CD4-positive, CD25-positive, alpha-beta regulatory T cell (primary cell): ENCODE data around the gene CAV3. TPM values are rescaled to one million over a fixed set of nuclear protein-coding genes. Genes with fewer than 3 reads are reported as not detected.

ENCODE experiments used
- ATAC-seq, 2 donors: fragments of 150-1000 bp; cut with Tn5 transposase; one replicate each; pipeline ENCODE4 v1.10.0; 2021; ENCODE audit warnings: low read depth in 2 of 2, moderate number of reproducible peaks in 2 of 2, moderate library complexity in 1 of 2
- DNase-seq, 3 donors: peaks; one replicate each; pipeline versions ENCODE4 v3.0.0 to v3.0.0-alpha.2; 2012 to 2022; ENCODE audit warnings: mixed read lengths in 1 of 3
- H3K27ac ChIP-seq: one replicate; pipeline ENCODE4 v1.7.0; 2013; ENCODE audit warnings: mild to moderate bottlenecking, low read length; ENCODE audit not compliant: insufficient read depth, poor library complexity, severe bottlenecking
- H3K27me3 ChIP-seq: one replicate; pipeline ENCODE4 v1.7.0; 2013; ENCODE audit warnings: low read length; ENCODE audit not compliant: control insufficient read depth, insufficient read depth
- H3K36me3 ChIP-seq: one replicate; pipeline ENCODE4 v1.7.0; 2013; ENCODE audit warnings: mild to moderate bottlenecking, low read length, moderate library complexity; ENCODE audit not compliant: control insufficient read depth, insufficient read depth
- H3K4me1 ChIP-seq: 2 replicates; pipeline ENCODE4 v1.7.0; 2013; ENCODE audit warnings: mild to moderate bottlenecking, low read length; ENCODE audit not compliant: insufficient read depth, control insufficient read depth, poor library complexity, severe bottlenecking
- H3K4me3 ChIP-seq: one replicate; pipeline ENCODE4 v1.7.0; 2013; ENCODE audit warnings: low read depth, mild to moderate bottlenecking, low read length, moderate library complexity
- H3K9me3 ChIP-seq, 2 experiments: 1 replicate in 1 of 2; 2 replicates in 1 of 2; pipeline ENCODE4 v1.7.0; 2013; ENCODE audit warnings: low read length in 2 of 2, mild to moderate bottlenecking in 1 of 2, moderate library complexity in 1 of 2; ENCODE audit not compliant: control insufficient read depth in 2 of 2
- H3K27ac Mint-ChIP-seq, 3 donors: one replicate each; pipeline ENCODE4 v1.8.0; 2020 to 2022; ENCODE audit warnings: mild to moderate bottlenecking in 3 of 3, mixed read lengths in 3 of 3, moderate library complexity in 2 of 3
- H3K27me3 Mint-ChIP-seq: one replicate; pipeline ENCODE4 v1.8.0; 2022; ENCODE audit warnings: mild to moderate bottlenecking, mixed read lengths
- H3K36me3 Mint-ChIP-seq: one replicate; pipeline ENCODE4 v1.8.0; 2020; ENCODE audit warnings: mixed read lengths
- H3K4me1 Mint-ChIP-seq, 4 donors: one replicate each; pipeline ENCODE4 v1.8.0; 2020 to 2022; ENCODE audit warnings: mixed read lengths in 4 of 4, mild to moderate bottlenecking in 1 of 4
- H3K4me3 Mint-ChIP-seq, 4 donors: one replicate each; pipeline ENCODE4 v1.8.0; 2020 to 2022; ENCODE audit warnings: mild to moderate bottlenecking in 4 of 4, mixed read lengths in 4 of 4, moderate library complexity in 3 of 4
- H3K9me3 Mint-ChIP-seq, 7 donors: one replicate each; pipeline ENCODE4 v1.8.0; 2020 to 2022; ENCODE audit warnings: mixed read lengths in 7 of 7, mild to moderate bottlenecking in 3 of 7, moderate library complexity in 2 of 7
- polyA plus RNA-seq, 4 donors: library from polyadenylated mRNA; unstranded; fragments of 300-500 nt; fragmentation: Illumina TruSeq; gene quantifications; one replicate each; pipeline ENCODE4 v1.2.3, GENCODE V29; 2021
- total RNA-seq: library from RNA; stranded (reverse); gene quantifications from one replicate; pipeline ENCODE4 v1.2.3, GENCODE V29; 2022

Gene CAV3
- total and polyA plus RNA-seq, 5 donors from 2014 or later, result not detected

DNA sequence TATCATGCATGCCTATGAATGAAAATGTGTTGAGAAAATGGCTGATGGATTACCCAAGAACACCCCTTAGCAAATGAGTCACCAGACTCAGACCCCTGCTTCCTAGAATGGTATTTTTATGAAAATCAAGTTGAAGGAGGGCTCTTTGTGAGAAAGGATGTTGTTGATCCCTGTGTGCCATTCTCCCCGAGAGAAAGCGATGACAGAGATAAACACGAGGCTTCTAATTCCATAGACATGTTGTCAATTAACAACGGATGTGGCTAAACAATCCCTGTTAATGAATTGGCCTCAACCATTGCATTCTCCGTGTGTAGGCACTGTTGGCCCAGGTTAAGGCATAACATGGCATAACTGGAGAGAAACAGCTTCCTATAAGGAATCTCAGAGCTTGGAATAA lies 41.6 kb downstream of the CAV3 start:
- no peaks in the 10 kb centered on the region for H3K4me1 Mint-ChIP-seq

DNA sequence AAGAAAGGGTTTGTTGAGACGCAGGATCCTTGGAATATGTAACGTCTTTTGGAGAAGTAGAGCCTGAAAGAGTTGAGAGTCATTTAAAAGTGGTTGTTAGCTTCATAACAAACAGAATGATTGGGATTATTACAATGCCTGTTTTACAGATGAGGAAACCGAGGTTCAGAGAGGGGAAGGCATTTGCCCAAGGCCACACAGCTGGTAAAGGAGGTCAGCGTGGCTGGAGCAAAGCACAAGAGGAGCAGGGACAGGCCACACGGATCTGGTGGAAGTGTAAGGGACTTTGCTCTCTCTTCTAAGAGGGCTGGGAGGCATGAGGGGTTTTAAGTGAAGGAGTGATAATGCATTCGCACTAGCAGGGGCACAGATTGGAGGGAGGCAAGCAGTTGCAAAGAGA lies 42.0 kb downstream of the CAV3 start:
- Mint-ChIP-seq H3K4me3 (no peak overlapping the region), H3K9me3 (peaks cover 0 to 3% (median 0%) of the 10 kb centered on the region in 7 donors), H3K4me1 (no peaks in the 10 kb centered on the region), H3K36me3 (no peaks in the 10 kb centered on the region), H3K27me3 (no peaks in the 10 kb centered on the region), H3K27ac (no peak overlapping the region)
- DNase-seq, result no peak
- Histone ChIP-seq H3K4me1 (no peaks in the 10 kb centered on the region), H3K36me3 (no peaks in the 10 kb centered on the region), H3K9me3 (no peaks in the 10 kb centered on the region), H3K4me3 (no peak overlapping the region), H3K27me3 (peaks cover 2% of the 10 kb centered on the region), H3K27ac (no peak overlapping the region)
- ATAC-seq, result no peak

More for the DNA sequence above, 41.6 kb downstream of the CAV3 start:
- H3K36me3 Mint-ChIP-seq, result no peaks in the 10 kb centered on the region
- peaks cover 4% of the 10 kb centered on the region for H3K27me3 Mint-ChIP-seq
- peaks cover 0 to 3% (median 0%) of the 10 kb centered on the region in 7 donors for H3K9me3 Mint-ChIP-seq
- H3K27ac ChIP-seq, result no peak overlapping the region
- ATAC-seq, result no peak
- DNase-seq, result no peak
- no peaks in the 10 kb centered on the region for H3K9me3 ChIP-seq
- H3K27me3 ChIP-seq, result peaks cover 6% of the 10 kb centered on the region
- H3K4me3 ChIP-seq, result no peak overlapping the region
- H3K4me3 Mint-ChIP-seq, result no peak overlapping the region
- no peak overlapping the region for H3K27ac Mint-ChIP-seq
- H3K4me1 ChIP-seq, result no peaks in the 10 kb centered on the region
- H3K36me3 ChIP-seq, result no peaks in the 10 kb centered on the region

DNA sequence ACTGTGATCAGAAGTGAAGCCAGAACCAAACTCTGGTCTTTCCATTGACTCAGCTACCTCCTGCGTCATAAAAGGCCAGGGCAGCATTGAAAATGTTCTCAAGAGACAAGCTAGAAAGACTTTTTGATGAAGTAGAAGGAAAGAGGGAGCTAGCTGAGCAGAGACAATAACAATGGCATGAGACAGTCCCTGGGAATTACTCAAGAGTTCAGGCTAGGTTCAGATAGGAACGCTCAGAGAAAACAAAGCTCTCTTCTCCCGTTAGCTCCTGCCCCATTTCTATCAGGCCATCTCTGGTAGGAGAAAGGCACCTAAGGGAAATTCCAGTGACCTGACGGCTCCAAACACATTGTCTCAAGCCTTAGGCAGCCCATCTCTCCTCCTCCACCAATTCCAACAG lies 42.8 kb downstream of the CAV3 start:
- no peak for ATAC-seq

DNA sequence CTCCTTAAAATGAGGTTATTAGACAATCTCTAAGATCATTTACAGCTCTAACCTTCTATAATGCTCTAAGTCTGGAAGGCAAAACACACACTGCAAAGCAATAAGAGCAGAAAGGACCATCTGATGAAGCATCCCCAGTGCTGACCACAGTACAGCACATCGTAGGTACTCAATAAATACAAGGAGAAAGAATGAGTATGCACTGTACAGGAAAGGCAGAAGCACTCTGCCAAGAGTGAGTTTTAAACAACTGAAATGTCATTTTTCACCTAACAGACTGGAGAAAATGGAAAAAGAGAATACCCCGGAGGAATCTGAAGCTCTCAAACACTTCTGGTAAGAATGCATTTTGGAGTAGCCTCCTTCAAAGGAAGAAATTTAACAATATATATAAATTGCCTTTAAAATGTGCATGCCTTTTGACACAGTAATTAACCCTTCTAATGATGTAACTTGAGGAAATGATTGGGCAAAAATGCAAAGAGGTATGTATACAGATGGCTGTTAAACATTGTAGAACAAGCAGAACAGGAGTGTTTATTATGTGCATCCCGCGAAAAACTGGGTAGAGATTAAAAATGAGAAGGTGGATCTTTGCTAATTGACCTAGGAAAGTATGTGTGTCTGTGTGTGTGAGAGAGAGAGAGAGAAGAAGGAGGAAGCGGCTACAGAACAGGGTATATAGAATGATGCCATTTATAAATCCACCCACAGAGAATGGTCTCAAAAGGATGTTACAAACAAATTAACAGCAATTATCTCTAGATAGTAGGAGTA lies 43.8 kb downstream of the CAV3 start:
- peaks cover 2% of the 10 kb centered on the region for H3K27me3 ChIP-seq
- H3K36me3 Mint-ChIP-seq, result no peaks in the 10 kb centered on the region
- DNase-seq (no peak), ATAC-seq (no peak)
- no peak overlapping the region for H3K4me3 Mint-ChIP-seq
- H3K4me3 ChIP-seq, result no peak overlapping the region
- H3K9me3 ChIP-seq, result no peaks in the 10 kb centered on the region
- no peaks in the 10 kb centered on the region for H3K4me1 Mint-ChIP-seq
- H3K27ac Mint-ChIP-seq, result no peak overlapping the region
- peaks cover 0 to 3% (median 0%) of the 10 kb centered on the region in 7 donors for H3K9me3 Mint-ChIP-seq
- H3K27me3 Mint-ChIP-seq, result no peaks in the 10 kb centered on the region
- H3K27ac ChIP-seq, result no peak overlapping the region
- no peaks in the 10 kb centered on the region for H3K36me3 ChIP-seq
- no peaks in the 10 kb centered on the region for H3K4me1 ChIP-seq

More for the DNA sequence above, 42.8 kb downstream of the CAV3 start:
- Histone ChIP-seq H3K9me3 (no peaks in the 10 kb centered on the region), H3K4me3 (no peak overlapping the region), H3K4me1 (no peaks in the 10 kb centered on the region), H3K27ac (no peak overlapping the region), H3K36me3 (no peaks in the 10 kb centered on the region), H3K27me3 (peaks cover 2% of the 10 kb centered on the region)
- DNase-seq, result no peak
- Mint-ChIP-seq H3K27ac (no peak overlapping the region), H3K4me1 (no peaks in the 10 kb centered on the region), H3K36me3 (no peaks in the 10 kb centered on the region), H3K27me3 (no peaks in the 10 kb centered on the region), H3K9me3 (peaks cover 0 to 3% (median 0%) of the 10 kb centered on the region in 7 donors), H3K4me3 (no peak overlapping the region)

DNA sequence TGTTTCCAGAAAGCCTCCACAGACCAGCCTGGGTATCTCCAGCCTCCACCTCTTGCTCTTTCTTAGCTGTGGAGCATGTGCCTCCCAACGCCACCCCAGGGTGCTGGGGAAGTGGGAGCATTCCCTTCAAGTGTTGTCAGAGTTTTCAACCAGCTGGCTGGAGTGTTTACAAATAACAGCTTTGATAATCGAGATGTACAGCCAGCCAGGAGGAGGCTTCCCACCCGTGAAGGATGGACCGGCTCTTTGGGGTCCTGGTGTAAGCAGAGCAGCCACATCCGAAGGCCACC lies 44.3 kb downstream of the CAV3 start:
- Histone ChIP-seq H3K9me3 (no peaks in the 10 kb centered on the region), H3K4me1 (no peaks in the 10 kb centered on the region), H3K27ac (no peak overlapping the region), H3K27me3 (peaks cover 2% of the 10 kb centered on the region), H3K36me3 (no peaks in the 10 kb centered on the region), H3K4me3 (no peak overlapping the region)
- no peak overlapping the region for H3K27ac Mint-ChIP-seq
- no peak for DNase-seq
- no peaks in the 10 kb centered on the region for H3K4me1 Mint-ChIP-seq
- no peak for ATAC-seq
- peaks cover 0 to 3% (median 0%) of the 10 kb centered on the region in 7 donors for H3K9me3 Mint-ChIP-seq
- no peak overlapping the region for H3K4me3 Mint-ChIP-seq
- H3K36me3 Mint-ChIP-seq, result no peaks in the 10 kb centered on the region
- H3K27me3 Mint-ChIP-seq, result no peaks in the 10 kb centered on the region

DNA sequence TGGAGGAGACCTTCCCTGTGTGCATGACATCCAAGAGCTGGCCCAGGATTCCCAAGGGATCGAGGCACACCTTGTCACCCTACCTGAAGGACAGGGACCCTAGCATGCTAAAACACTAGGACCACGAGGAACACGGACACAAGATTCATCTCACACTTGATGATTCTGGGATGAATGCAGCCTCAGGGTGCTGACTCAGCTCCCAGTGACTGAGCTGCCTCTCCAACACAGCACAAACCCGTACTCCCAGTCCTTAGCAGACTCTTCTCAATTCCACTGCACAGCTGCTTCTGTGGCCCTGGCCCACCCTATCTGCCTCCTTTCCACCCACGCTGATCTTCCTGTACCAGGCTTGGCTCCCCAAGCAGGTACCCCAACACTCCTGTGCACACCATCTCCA lies 44.9 kb downstream of the CAV3 start:
- H3K36me3 ChIP-seq, result no peaks in the 10 kb centered on the region
- Mint-ChIP-seq H3K27ac (peak overlapping the region in 1 of 3 donors; percentile 78), H3K4me3 (no peak overlapping the region), H3K36me3 (no peaks in the 10 kb centered on the region), H3K27me3 (no peaks in the 10 kb centered on the region), H3K9me3 (peaks cover 0 to 3% (median 0%) of the 10 kb centered on the region in 7 donors), H3K4me1 (no peaks in the 10 kb centered on the region)
- H3K4me1 ChIP-seq, result no peaks in the 10 kb centered on the region
- peaks cover 2% of the 10 kb centered on the region for H3K27me3 ChIP-seq
- ATAC-seq (no peak), DNase-seq (no peak)
- H3K9me3 ChIP-seq, result no peaks in the 10 kb centered on the region
- H3K4me3 ChIP-seq, result no peak overlapping the region
- H3K27ac ChIP-seq, result no peak overlapping the region

DNA sequence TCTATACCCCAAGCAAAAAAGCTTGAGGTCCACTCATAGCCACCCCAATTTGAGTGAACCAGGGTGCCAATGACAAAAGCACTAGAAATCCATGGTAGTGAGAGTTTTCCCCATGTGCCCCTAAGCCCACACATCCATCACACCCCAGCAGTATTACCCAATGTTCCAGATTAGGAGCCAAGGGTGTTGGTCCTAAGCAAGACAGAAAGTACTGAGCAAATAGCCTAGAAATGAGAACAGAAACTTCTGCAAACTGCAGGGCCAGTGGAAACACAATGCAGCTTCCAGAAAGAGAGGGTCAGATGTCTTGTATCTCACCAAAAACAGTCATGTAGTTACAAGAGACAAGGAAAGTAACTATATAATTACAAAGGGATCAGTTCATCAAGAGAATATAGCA lies 46.7 kb downstream of the CAV3 start:
- H3K9me3 ChIP-seq, result no peaks in the 10 kb centered on the region
- Mint-ChIP-seq H3K4me1 (no peaks in the 10 kb centered on the region), H3K9me3 (peaks cover 0 to 3% (median 0%) of the 10 kb centered on the region in 7 donors), H3K4me3 (no peak overlapping the region), H3K27me3 (no peaks in the 10 kb centered on the region), H3K36me3 (no peaks in the 10 kb centered on the region), H3K27ac (no peak overlapping the region)
- DNase-seq, result no peak
- H3K4me1 ChIP-seq, result no peaks in the 10 kb centered on the region
- H3K4me3 ChIP-seq, result no peak overlapping the region
- H3K27me3 ChIP-seq, result peaks cover 2% of the 10 kb centered on the region
- H3K36me3 ChIP-seq, result no peaks in the 10 kb centered on the region
- no peak overlapping the region for H3K27ac ChIP-seq
- ATAC-seq, result no peak
